ENCODE results near the gene MPRIP. TPM values are rescaled to one million over a fixed set of nuclear protein-coding genes. Genes with fewer than 3 reads are reported as not detected.

Gene MPRIP
- total and polyA plus RNA-seq, 3 experiments from 2014 or later, result 40.3 to 184 (median 174) TPM

DNA sequence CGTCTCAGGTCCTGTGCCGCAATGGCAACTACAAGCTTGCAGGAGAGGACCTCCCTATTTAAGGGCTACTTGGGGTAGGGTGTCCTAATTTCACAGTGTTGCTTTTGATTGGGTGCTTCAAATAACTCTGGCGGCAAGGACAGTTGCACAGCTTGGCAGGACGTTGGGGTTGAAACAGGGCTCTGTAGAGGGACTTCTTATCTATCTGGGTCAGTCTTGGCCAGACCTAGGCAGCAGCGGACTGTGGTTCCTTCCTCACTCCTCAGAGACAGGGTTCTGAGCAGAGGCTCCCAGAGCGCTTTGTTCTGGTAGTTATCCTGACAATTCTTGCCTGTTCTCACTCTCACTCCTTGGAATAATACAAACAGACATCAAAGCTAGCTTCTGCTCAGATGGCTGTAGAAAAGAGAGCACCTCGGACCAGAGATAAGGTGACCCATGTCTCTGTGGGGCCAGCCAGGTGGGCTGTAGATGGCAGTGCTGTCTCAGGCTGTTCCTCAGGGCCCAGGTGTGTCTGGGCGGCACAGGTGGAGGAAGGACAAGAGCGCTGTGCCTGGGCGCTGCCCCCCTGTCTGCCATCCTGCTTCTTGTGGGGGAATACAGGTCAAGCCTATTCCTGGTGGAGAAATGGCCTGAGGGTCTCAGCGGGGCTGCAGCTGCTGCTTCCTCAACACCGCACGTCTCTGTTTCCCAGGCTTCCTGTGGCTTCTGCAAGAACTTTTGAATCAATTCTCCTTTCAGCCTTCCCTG, 102.8 kb downstream of the MPRIP start:
- Histone ChIP-seq H3K4me1 (ENCODE audit: insufficient read depth, low read length) (no peaks in the 10 kb centered on the region), H3K9me3 (ENCODE audit: low read length) (no peaks in the 10 kb centered on the region), H3K36me3 (ENCODE audit: insufficient read depth, low read length) (peaks cover 29% of the 10 kb centered on the region), H3K27me3 (ENCODE audit: insufficient read depth, low read length, poor library complexity, severe bottlenecking) (no peaks in the 10 kb centered on the region), H3K4me3 (ENCODE audit: low read length) (no peak overlapping the region), H3K27ac (ENCODE audit: low read depth, low read length) (no peak overlapping the region)
- H3K4me3 Mint-ChIP-seq, result no peak overlapping the region
- no peak for DNase-seq
- H3K27me3 Mint-ChIP-seq, result no peaks in the 10 kb centered on the region
- POLR2A ChIA-PET, result no interaction called here
- CTCF ChIA-PET, result interaction anchor here (1.4 kb wide), 1 partner anchor 9 kb away, joined by 3 read pairs; no protein-coding TSS in a partner anchor
- H3K27ac Mint-ChIP-seq, result peak overlapping the region in 2 of 8 donors; percentile 26 to 69
- no peaks in the 10 kb centered on the region for H3K9me3 Mint-ChIP-seq
- peaks cover 10 to 18% (median 17%) of the 10 kb centered on the region in 3 donors for H3K4me1 Mint-ChIP-seq
- peaks cover 4 to 86% (median 22%) of the 10 kb centered on the region in 3 donors for H3K36me3 Mint-ChIP-seq

DNA sequence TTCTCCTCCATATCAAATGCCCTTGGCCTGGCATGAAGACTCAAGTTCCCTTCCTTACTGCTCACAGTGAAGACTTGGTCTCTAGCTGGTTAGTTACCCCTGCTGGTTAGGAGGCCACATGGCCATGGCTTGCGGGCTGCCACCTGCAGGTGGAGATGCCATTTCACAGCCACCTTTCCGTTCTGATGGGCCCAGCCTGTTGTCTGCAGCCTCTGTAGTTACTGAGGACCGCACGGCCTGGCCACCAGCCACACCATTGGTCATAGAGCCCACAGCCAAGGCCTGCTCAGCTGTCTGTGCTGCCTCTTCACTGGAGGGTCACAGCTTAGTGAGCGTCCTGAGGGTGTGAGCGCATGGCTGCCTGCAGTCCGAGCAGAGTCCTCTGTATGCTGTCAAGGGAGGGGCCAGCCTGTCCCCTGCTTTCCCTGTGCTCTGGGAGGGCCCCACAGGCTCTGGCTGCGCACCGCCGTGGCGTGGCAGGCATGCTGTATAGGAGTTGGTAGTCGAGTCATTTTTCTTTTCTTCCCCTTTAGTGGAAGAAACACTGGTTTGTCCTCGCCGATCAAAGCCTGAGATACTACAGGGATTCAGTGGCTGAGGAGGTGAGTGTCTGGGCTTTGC, 104.6 kb downstream of the MPRIP start:
- peak in 1 of 5 donors; percentile 11 for DNase-seq
- H3K27ac Mint-ChIP-seq, result peak overlapping the region in 5 of 8 donors; percentile 21 to 74 (median 30)

DNA sequence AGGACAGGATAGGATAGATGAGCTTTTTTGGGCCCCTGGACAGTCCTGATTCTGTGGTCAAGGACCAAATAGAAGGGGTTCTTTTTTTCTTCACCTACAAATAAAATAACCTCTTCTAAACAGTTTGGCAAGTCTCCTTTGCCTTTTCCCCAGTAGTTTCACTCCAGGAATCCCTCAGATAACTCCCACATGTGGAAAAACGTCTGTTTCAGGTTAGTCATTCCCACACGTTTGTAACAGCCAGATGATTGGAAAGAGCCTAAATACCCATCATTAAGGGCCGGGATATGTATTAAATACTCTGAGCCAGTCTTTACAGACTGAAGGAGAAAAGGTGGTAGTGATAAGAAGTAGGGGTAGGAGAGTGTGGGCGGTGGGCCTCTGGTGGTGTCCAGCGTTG, 105.6 kb downstream of the MPRIP start:
- Histone ChIP-seq H3K4me3 (ENCODE audit: low read length) (no peak overlapping the region), H3K27me3 (ENCODE audit: insufficient read depth, low read length, poor library complexity, severe bottlenecking) (no peaks in the 10 kb centered on the region), H3K27ac (ENCODE audit: low read depth, low read length) (no peak overlapping the region), H3K36me3 (ENCODE audit: insufficient read depth, low read length) (peaks cover 37% of the 10 kb centered on the region), H3K9me3 (ENCODE audit: low read length) (no peaks in the 10 kb centered on the region), H3K4me1 (ENCODE audit: insufficient read depth, low read length) (peaks cover 6% of the 10 kb centered on the region)
- no peak for DNase-seq
- CTCF ChIA-PET, result no interaction called here
- Mint-ChIP-seq H3K27me3 (no peaks in the 10 kb centered on the region), H3K4me3 (no peak overlapping the region), H3K36me3 (peaks cover 0 to 87% (median 19%) of the 10 kb centered on the region in 3 donors), H3K9me3 (no peaks in the 10 kb centered on the region), H3K27ac (peak overlapping the region in 1 of 8 donors; percentile 61), H3K4me1 (peaks cover 15 to 19% (median 17%) of the 10 kb centered on the region in 3 donors)
- POLR2A ChIA-PET, result no interaction called here

More for the DNA sequence above, 104.6 kb downstream of the MPRIP start:
- Mint-ChIP-seq H3K27me3 (no peaks in the 10 kb centered on the region), H3K4me1 (peaks cover 10 to 15% (median 15%) of the 10 kb centered on the region in 3 donors), H3K4me3 (no peak overlapping the region), H3K36me3 (peaks cover 3 to 85% (median 23%) of the 10 kb centered on the region in 3 donors), H3K9me3 (no peaks in the 10 kb centered on the region)
- CTCF ChIA-PET, result interaction anchor here (0.9 kb wide), 1 partner anchor 147 kb away, joined by 5 read pairs; no protein-coding TSS in a partner anchor
- Histone ChIP-seq H3K36me3 (ENCODE audit: insufficient read depth, low read length) (peaks cover 36% of the 10 kb centered on the region), H3K4me1 (ENCODE audit: insufficient read depth, low read length) (no peaks in the 10 kb centered on the region), H3K9me3 (ENCODE audit: low read length) (no peaks in the 10 kb centered on the region), H3K4me3 (ENCODE audit: low read length) (no peak overlapping the region), H3K27ac (ENCODE audit: low read depth, low read length) (no peak overlapping the region), H3K27me3 (ENCODE audit: insufficient read depth, low read length, poor library complexity, severe bottlenecking) (no peaks in the 10 kb centered on the region)
- POLR2A ChIA-PET, result no interaction called here

DNA sequence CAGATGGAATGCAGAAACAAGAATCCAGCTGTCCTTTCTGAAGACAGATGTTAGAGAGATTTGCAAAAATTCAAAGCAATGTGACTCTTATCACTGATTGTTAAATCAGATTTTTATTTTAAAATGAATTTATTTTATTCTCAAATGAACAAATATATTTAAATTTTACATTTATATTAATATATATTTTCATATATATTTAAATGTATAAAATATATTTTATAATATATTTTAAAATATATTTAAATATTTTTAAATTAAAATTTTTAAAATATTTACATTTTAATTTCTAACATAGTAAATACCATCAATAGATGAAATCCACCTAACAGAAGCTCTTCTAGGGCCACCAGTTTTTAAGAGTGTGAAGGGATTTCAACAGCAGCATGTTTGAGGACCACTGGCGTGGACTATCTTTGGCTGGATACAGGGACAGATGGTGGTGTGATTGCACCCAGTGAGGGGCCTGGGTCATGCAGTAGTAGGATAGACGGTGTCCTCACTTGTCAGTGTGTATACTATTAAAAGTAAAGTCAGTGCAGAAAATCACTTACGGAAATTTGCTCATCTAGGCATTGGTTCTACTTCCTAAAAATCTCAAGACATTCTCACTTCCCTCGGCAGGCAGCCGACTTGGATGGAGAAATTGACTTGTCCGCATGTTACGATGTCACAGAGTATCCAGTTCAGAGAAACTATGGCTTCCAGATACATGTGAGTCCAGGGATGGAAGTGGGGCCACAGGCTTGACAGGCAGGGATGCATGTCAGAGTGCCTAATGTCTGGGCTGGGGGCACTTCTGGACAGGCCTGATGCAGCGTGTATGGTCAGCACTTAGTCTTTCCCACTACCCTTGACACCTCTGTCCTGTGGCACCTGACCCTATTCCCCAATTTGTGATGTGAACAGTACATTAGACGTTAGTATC, 107.5 kb downstream of the MPRIP start:
- Histone ChIP-seq H3K4me3 (ENCODE audit: low read length) (no peak overlapping the region), H3K27ac (ENCODE audit: low read depth, low read length) (no peak overlapping the region), H3K36me3 (ENCODE audit: insufficient read depth, low read length) (peaks cover 39% of the 10 kb centered on the region), H3K4me1 (ENCODE audit: insufficient read depth, low read length) (peaks cover 25% of the 10 kb centered on the region), H3K9me3 (ENCODE audit: low read length) (no peaks in the 10 kb centered on the region), H3K27me3 (ENCODE audit: insufficient read depth, low read length, poor library complexity, severe bottlenecking) (no peaks in the 10 kb centered on the region)
- Mint-ChIP-seq H3K27ac (peak overlapping the region in 6 of 8 donors; percentile 13 to 82 (median 43)), H3K4me1 (peaks cover 29 to 38% (median 32%) of the 10 kb centered on the region in 3 donors), H3K4me3 (peak overlapping the region in 1 of 7 donors; percentile 55), H3K9me3 (no peaks in the 10 kb centered on the region), H3K36me3 (peaks cover 0 to 89% (median 26%) of the 10 kb centered on the region in 3 donors), H3K27me3 (no peaks in the 10 kb centered on the region)
- DNase-seq, result no peak
- ChIA-PET POLR2A (no interaction called here), CTCF (interaction anchor here (1.5 kb wide), 1 partner anchor 150 kb away, joined by 6 read pairs; no protein-coding TSS in a partner anchor)

DNA sequence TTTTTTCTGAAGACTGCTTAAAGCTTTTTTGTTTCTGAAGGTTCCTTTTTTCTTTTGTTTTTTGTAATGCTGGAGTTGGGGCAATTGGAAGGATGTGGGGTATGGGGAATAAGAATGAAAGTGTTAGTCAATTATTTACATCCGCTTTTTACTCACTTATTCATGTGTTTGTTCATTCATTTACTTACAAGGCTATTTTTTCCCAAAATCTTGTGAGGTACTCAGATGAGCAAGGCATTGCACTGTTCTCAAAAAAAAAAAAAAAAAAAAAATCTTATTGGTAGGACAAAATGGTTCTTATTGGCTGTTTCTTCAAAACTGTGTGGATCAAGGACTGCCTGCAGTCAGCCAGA, 108.2 kb downstream of the MPRIP start:
- H3K9me3 Mint-ChIP-seq, result no peaks in the 10 kb centered on the region
- POLR2A ChIA-PET, result no interaction called here
- no peaks in the 10 kb centered on the region for H3K27me3 Mint-ChIP-seq
- no peak overlapping the region for H3K27ac ChIP-seq (ENCODE audit: low read depth, low read length)
- H3K4me3 Mint-ChIP-seq, result no peak overlapping the region
- H3K4me3 ChIP-seq (ENCODE audit: low read length), result no peak overlapping the region
- H3K4me1 Mint-ChIP-seq, result peaks cover 30 to 44% (median 35%) of the 10 kb centered on the region in 3 donors
- no peak for DNase-seq
- peaks cover 26% of the 10 kb centered on the region for H3K4me1 ChIP-seq (ENCODE audit: insufficient read depth, low read length)
- peaks cover 39% of the 10 kb centered on the region for H3K36me3 ChIP-seq (ENCODE audit: insufficient read depth, low read length)
- CTCF ChIA-PET, result no interaction called here
- H3K9me3 ChIP-seq (ENCODE audit: low read length), result no peaks in the 10 kb centered on the region
- peaks cover 0 to 88% (median 24%) of the 10 kb centered on the region in 3 donors for H3K36me3 Mint-ChIP-seq
- peak overlapping the region in 6 of 8 donors; percentile 13 to 76 (median 43) for H3K27ac Mint-ChIP-seq
- no peaks in the 10 kb centered on the region for H3K27me3 ChIP-seq (ENCODE audit: insufficient read depth, low read length, poor library complexity, severe bottlenecking)

DNA sequence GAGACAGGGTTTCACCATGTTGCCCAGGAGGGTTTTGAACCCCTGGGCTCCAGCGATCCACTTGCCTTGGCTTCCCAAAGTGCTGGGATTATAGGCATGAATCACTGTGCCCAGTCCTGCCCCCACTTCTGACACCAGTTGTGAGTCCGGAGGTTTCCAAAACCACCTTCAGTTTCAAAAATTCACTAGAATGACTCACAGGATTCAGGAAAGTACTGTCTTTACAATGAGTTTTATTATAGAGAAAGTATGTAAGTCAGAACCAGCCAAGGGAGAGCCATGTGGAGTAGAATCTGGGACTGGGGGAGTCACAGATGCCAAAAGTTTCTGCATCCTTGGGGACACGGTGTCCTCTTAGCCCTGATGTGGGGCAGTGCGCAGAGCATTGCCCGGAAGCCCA, 108.8 kb downstream of the MPRIP start:
- H3K27me3 Mint-ChIP-seq, result no peaks in the 10 kb centered on the region
- POLR2A ChIA-PET, result no interaction called here
- no peak overlapping the region for H3K27ac ChIP-seq (ENCODE audit: low read depth, low read length)
- H3K9me3 ChIP-seq (ENCODE audit: low read length), result no peaks in the 10 kb centered on the region
- no peaks in the 10 kb centered on the region for H3K9me3 Mint-ChIP-seq
- peaks cover 0 to 88% (median 24%) of the 10 kb centered on the region in 3 donors for H3K36me3 Mint-ChIP-seq
- no peak overlapping the region for H3K4me3 ChIP-seq (ENCODE audit: low read length)
- H3K27me3 ChIP-seq (ENCODE audit: insufficient read depth, low read length, poor library complexity, severe bottlenecking), result no peaks in the 10 kb centered on the region
- no peak overlapping the region for H3K4me3 Mint-ChIP-seq
- peaks cover 29 to 47% (median 35%) of the 10 kb centered on the region in 3 donors for H3K4me1 Mint-ChIP-seq
- no peak for DNase-seq
- H3K36me3 ChIP-seq (ENCODE audit: insufficient read depth, low read length), result peaks cover 44% of the 10 kb centered on the region
- peaks cover 26% of the 10 kb centered on the region for H3K4me1 ChIP-seq (ENCODE audit: insufficient read depth, low read length)
- H3K27ac Mint-ChIP-seq, result peak overlapping the region in 4 of 8 donors; percentile 43 to 89 (median 66)
- CTCF ChIA-PET, result no interaction called here

DNA sequence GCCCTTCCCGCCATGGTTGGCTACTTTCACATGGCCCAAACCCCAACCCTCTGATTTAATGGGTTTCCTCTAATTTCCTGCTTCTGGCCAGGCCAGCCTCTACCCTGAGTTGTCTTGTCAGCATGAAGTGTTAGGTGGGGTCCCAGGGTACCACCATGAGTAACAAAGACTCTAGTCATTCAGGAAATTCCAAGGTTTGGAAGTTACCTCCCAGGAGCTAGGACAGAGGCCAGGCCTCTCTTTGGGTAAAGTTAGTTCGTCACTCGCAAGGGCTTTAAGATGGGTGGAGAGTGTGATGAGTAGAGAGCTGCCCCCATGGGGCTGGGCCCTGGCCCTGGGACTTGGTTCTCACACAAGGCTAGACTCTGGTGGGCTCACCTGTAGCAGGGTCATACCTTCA, 109.3 kb downstream of the MPRIP start:
- H3K36me3 ChIP-seq (ENCODE audit: insufficient read depth, low read length), result peaks cover 39% of the 10 kb centered on the region
- POLR2A ChIA-PET, result no interaction called here
- no peaks in the 10 kb centered on the region for H3K27me3 ChIP-seq (ENCODE audit: insufficient read depth, low read length, poor library complexity, severe bottlenecking)
- H3K36me3 Mint-ChIP-seq, result peaks cover 0 to 88% (median 24%) of the 10 kb centered on the region in 3 donors
- H3K27ac ChIP-seq (ENCODE audit: low read depth, low read length), result no peak overlapping the region
- H3K4me3 ChIP-seq (ENCODE audit: low read length), result no peak overlapping the region
- H3K4me3 Mint-ChIP-seq, result no peak overlapping the region
- H3K9me3 Mint-ChIP-seq, result no peaks in the 10 kb centered on the region
- peaks cover 26% of the 10 kb centered on the region for H3K4me1 ChIP-seq (ENCODE audit: insufficient read depth, low read length)
- H3K27me3 Mint-ChIP-seq, result no peaks in the 10 kb centered on the region
- peak overlapping the region in 6 of 8 donors; percentile 53 to 89 (median 70) for H3K27ac Mint-ChIP-seq
- CTCF ChIA-PET, result no interaction called here
- no peak for DNase-seq
- peaks cover 29 to 44% (median 35%) of the 10 kb centered on the region in 3 donors for H3K4me1 Mint-ChIP-seq
- no peaks in the 10 kb centered on the region for H3K9me3 ChIP-seq (ENCODE audit: low read length)

Data from CD8-positive, alpha-beta memory T cell (primary cell).